ENCODE results near the gene NOS2.
"Not testable (repeated sequence)": the region's sequence is repeated elsewhere in the genome, so short reads cannot be mapped to it uniquely, and the experiment has no call there.

Gene NOS2

DNA sequence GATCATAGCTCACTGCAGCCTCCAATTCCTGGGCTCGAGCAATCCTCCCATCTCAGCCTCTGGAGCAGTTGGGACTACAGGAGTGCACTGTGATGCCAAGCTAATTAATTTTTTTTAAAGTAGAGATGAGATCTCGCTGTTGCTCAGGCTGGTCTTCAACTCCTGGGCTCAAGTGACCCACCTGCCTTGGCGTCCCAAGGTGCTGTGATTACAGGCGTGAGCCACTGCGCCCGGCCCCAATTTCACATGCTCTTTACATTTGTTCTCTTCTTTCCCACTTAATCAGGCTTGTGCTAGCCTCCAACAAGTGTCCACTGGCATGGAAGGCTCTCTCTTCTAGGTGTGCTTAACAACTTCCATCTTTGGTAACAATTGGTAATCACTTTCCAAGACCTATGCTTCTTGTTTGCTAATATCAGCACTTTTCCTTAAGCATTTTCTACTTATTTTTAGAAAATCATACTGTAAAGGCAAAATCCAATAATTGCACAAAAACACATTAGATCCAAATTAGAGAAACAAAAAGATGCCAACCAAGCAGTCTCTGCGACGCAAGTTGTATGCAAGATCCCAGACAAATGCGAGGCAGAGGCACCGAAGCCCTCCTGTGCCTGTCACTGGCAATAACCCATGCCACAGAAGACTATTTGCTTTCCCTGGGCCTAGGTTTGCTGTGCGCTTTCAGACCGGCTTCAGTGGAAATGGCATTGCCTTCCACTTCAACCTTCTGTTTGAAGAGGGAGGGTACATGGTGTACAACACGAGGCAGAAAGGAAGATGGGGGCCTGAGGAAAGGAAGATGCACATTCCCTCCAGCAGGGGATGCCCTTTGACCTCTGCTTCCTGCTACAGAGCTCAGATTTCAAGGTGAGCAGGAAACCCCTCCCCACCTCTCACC is 52.6 kb downstream of the NOS2 start:
- no peak overlapping the region for H3K4me3 ChIP-seq (ENCODE audit: low read length)
- no peak for DNase-seq (ENCODE audit: low read depth)
- TF ChIP-seq, protein P1, sequence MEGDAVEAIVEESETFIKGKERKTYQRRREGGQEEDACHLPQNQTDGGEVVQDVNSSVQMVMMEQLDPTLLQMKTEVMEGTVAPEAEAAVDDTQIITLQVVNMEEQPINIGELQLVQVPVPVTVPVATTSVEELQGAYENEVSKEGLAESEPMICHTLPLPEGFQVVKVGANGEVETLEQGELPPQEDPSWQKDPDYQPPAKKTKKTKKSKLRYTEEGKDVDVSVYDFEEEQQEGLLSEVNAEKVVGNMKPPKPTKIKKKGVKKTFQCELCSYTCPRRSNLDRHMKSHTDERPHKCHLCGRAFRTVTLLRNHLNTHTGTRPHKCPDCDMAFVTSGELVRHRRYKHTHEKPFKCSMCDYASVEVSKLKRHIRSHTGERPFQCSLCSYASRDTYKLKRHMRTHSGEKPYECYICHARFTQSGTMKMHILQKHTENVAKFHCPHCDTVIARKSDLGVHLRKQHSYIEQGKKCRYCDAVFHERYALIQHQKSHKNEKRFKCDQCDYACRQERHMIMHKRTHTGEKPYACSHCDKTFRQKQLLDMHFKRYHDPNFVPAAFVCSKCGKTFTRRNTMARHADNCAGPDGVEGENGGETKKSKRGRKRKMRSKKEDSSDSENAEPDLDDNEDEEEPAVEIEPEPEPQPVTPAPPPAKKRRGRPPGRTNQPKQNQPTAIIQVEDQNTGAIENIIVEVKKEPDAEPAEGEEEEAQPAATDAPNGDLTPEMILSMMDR (conservative IDR thresholded peaks at IDR 0.05; ENCODE audit: low read depth, low read length): peak; percentile 42

DNA sequence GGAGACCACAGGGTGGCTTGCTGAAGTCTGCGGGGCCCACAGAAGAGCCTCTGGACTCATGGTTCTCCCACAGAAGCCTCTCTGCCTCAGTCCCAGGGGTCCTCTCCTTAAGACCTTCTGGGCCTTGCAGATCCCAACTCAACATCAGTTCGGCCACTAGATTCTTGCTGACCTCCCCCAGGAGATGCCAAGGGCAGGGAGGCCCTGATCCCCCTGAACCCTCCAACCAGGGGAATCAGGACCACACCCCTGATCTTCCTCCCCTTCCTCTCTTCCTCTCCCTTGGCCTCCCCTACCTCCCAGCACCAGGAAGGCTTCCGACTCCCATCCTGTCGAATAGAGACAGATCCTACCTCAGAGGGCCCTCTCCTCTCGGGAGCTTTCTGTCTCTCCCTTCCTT is 53.4 kb downstream of the NOS2 start:
- no peak overlapping the region for H3K4me3 ChIP-seq (ENCODE audit: low read length)
- TF ChIP-seq, protein P1 (conservative IDR thresholded peaks at IDR 0.05; ENCODE audit: low read depth, low read length): no peak
- DNase-seq (ENCODE audit: low read depth): no peak

DNA sequence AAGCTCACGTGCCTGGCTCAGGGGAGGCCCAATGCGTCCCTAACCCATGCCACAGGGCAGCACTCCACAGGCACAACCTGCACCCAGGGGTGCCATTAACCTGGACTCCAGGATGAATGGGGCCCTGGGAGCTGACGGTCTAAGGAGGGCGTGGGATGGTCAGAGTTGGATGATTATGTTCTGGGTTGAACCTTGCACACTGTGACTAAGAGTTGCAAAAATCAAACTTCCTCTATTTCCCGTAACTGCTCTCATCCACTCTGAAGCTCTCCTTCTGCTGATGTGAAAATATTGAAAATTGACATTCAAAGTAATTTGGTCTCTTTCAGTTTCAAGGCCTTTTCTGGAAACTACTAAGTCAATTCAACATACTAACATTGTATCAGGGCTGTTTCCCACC is 54.0 kb downstream of the NOS2 start:
- DNase-seq (ENCODE audit: low read depth); H3K4me3 ChIP-seq (ENCODE audit: low read length): not testable (repeated sequence)

- DNase-seq (ENCODE audit: low read depth): not testable (repeated sequence)
Observed at GRCh38 chr17:27745207-27745830, 55.0 kb downstream of the NOS2 start.

GRCh38 chr17:27743281-27743885 is 56.9 kb downstream of the NOS2 start:
- TF ChIP-seq, protein P1 (conservative IDR thresholded peaks at IDR 0.05; ENCODE audit: low read depth, low read length): no peak
- DNase-seq (ENCODE audit: low read depth): no peak
- no peak overlapping the region for H3K4me3 ChIP-seq (ENCODE audit: low read length)

More at GRCh38 chr17:27745207-27745830, 55.0 kb downstream of the NOS2 start:
- H3K4me3 ChIP-seq (ENCODE audit: low read length): not testable (repeated sequence)

DNA sequence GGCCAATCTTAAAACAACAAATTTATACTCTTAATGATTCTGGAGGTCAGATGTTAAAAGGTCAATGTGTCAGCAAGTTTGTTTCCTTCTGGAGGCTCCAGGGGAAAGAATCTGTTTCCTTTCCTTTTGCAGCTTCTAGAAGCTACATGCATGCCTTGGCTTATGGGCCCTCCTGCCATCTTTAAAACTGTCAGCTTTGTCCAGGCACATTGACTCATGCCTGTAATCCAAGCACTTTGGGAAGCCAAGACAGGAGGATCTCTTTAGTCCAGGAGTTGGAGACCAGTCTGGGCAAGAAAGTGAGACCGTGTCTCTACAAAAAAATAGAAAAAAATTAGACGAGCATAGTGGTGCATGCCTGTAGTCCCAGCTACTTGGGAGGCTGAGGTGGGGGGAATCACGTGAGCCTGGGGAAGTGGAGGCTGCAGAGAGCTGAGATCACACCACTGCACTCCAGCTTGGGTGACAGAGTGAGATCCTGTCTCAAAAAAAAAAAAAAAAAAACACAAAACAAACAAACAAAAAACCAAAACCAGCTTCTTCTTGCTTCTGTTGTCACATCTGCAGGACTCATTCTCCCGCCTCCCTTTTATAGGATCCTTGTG is 58.3 kb downstream of the NOS2 start:
- TF ChIP-seq, protein P1 (conservative IDR thresholded peaks at IDR 0.05; ENCODE audit: low read depth, low read length): no peak
- no peak for DNase-seq (ENCODE audit: low read depth)
- no peak overlapping the region for H3K4me3 ChIP-seq (ENCODE audit: low read length)

GRCh38 chr17:27741361-27741861 is 58.9 kb downstream of the NOS2 start:
- H3K4me3 ChIP-seq (ENCODE audit: low read length): no peak overlapping the region
- TF ChIP-seq, protein P1 (conservative IDR thresholded peaks at IDR 0.05; ENCODE audit: low read depth, low read length): no peak
- DNase-seq (ENCODE audit: low read depth): no peak

- DNase-seq (ENCODE audit: low read depth); H3K4me3 ChIP-seq (ENCODE audit: low read length): not testable (repeated sequence)
Observed at GRCh38 chr17:27740541-27740940, 59.8 kb downstream of the NOS2 start.

All from retinal pigment epithelial cell (primary cell).